Ishikawa (cell line): ENCODE data around the gene JARID2.

ENCODE experiments used
- CEBPB ChIP-seq: IDR thresholded peaks from 2 replicates; pipeline ENCODE4 v1.6.1; 2012
- CREB1 ChIP-seq: IDR thresholded peaks from 2 replicates; pipeline ENCODE4 v1.6.1; 2012; ENCODE audit warnings: low read depth
- EGR1 ChIP-seq: IDR thresholded peaks from 2 replicates; pipeline ENCODE4 v1.6.1; 2012
- EP300 ChIP-seq: IDR thresholded peaks from 2 replicates; pipeline ENCODE4 v1.6.1; 2012; ENCODE audit warnings: borderline replicate concordance
- FOXM1 ChIP-seq: IDR thresholded peaks from 2 replicates; pipeline ENCODE4 v1.6.1; 2012; ENCODE audit warnings: low read depth, borderline replicate concordance
- MAX ChIP-seq: IDR thresholded peaks from 2 replicates; pipeline ENCODE4 v1.6.1; 2012
- NFIC ChIP-seq: IDR thresholded peaks from 2 replicates; pipeline ENCODE4 v1.6.1; 2012
- RAD21 ChIP-seq: IDR thresholded peaks from 2 replicates; pipeline ENCODE4 v1.6.1; 2012; ENCODE audit warnings: low read depth
- REST ChIP-seq: IDR thresholded peaks from 2 replicates; pipeline ENCODE4 v1.6.1; 2012; ENCODE audit warnings: low read depth, mild to moderate bottlenecking
- TAF1 ChIP-seq: IDR thresholded peaks from 2 replicates; pipeline ENCODE4 v1.6.1; 2012; ENCODE audit warnings: low read depth, mild to moderate bottlenecking
- TCF12 ChIP-seq: IDR thresholded peaks from 2 replicates; pipeline ENCODE4 v1.6.1; 2012; ENCODE audit warnings: low read depth
- TEAD4 ChIP-seq: IDR thresholded peaks from 2 replicates; pipeline ENCODE4 v1.6.1; 2012
- USF1 ChIP-seq: IDR thresholded peaks from 2 replicates; pipeline ENCODE4 v1.6.1; 2012
- YY1 ChIP-seq: IDR thresholded peaks from 2 replicates; pipeline ENCODE4 v1.6.1; 2012; ENCODE audit warnings: low read depth
- ZBTB7A ChIP-seq: IDR thresholded peaks from 2 replicates; pipeline ENCODE4 v1.6.1; 2012; ENCODE audit warnings: low read depth

The JARID2 gene

GRCh38 chr6:15555101-15556038 is 309.5 kb downstream of the JARID2 start:
- TF ChIP-seq MAX (no peak), FOXM1 (no peak), YY1 (no peak), RAD21 (no peak), USF1 (no peak), TEAD4 (no peak), TAF1 (no peak), EP300 (no peak), TCF12 (no peak), ZBTB7A (no peak), CREB1 (no peak), EGR1 (no peak), CEBPB (no peak), NFIC (no peak), REST (no peak)

- TF ChIP-seq CEBPB (no peak), TAF1 (no peak), NFIC (no peak), RAD21 (no peak), USF1 (no peak), FOXM1 (no peak), REST (no peak), EP300 (no peak), MAX (no peak), TEAD4 (no peak), EGR1 (no peak), ZBTB7A (no peak), TCF12 (no peak), YY1 (no peak), CREB1 (no peak)
Observed at GRCh38 chr6:15556711-15557110, 310.8 kb downstream of the JARID2 start.

- TF ChIP-seq YY1 (no peak), EGR1 (no peak), MAX (no peak), RAD21 (no peak), TCF12 (no peak), TEAD4 (no peak), ZBTB7A (no peak), CEBPB (no peak), NFIC (no peak), FOXM1 (no peak), USF1 (no peak), REST (no peak), EP300 (no peak)
Observed at GRCh38 chr6:15557174-15557573, 311.3 kb downstream of the JARID2 start.
